Vagina (tissue), 2 donors: ENCODE results near the gene MIGA2.

Experiments used
- CTCF ChIP-seq, 3 experiments: fragments of 450-650 bp in 2 of 3; fragments of 200-600 bp in 1 of 3; sonication (generic) in 1 of 3; IDR thresholded peaks; one replicate each; pipeline ENCODE4 v1.5.1; 2017 to 2019; ENCODE audit warnings: antibody characterized with exemption in 3 of 3, mild to moderate bottlenecking in 2 of 3, moderate library complexity in 2 of 3
- POLR2A ChIP-seq, 2 donors: fragments of 450-650 bp; IDR thresholded peaks; one replicate each; pipeline ENCODE4 v1.6.1; 2017; ENCODE audit warnings: antibody characterized with exemption in 2 of 2, mild to moderate bottlenecking in 2 of 2, moderate library complexity in 2 of 2
- POLR2AphosphoS5 ChIP-seq, 2 donors: sonication (generic); formaldehyde crosslinking; IDR thresholded peaks; one replicate each; pipeline ENCODE4 v1.9.0; 2017; ENCODE audit warnings: antibody characterized with exemption in 2 of 2, mild to moderate bottlenecking in 2 of 2, low read depth in 1 of 2; ENCODE audit not compliant: insufficient read depth in 1 of 2

- TF ChIP-seq POLR2AphosphoS5 (IDR thresholded peaks at IDR 0.05; ENCODE audit: insufficient read depth in 1 of 2, low read depth in 1 of 2) (no peak), CTCF (IDR thresholded peaks at IDR 0.05) (no peak), POLR2A (IDR thresholded peaks at IDR 0.05) (no peak)
Observed at GRCh38 chr9:129026442-129027223, 9.8 kb upstream of the MIGA2 start.
